Right hindlimb (tissue), 1 donor: ENCODE data around the gene ADARB1.
"Not testable (repeated sequence)": the region's sequence is repeated elsewhere in the genome, so short reads cannot be mapped to it uniquely, and the experiment has no call there.

ENCODE experiments used
- DNase-seq: peaks from one replicate; pipeline ENCODE4 v3.0.0-alpha.2; 2018

Gene ADARB1

GRCh38 chr21:45074048-45074817 is at the start of gene ADARB1:
Gene ADARB1 (plus strand): TSS chr21:45074580. CDS start chr21:45171657, 97,077 bp downstream.
- DNase-seq, result peak; percentile 79

- peak; percentile 21 for DNase-seq
Measured at GRCh38 chr21:45026066-45026745, 48.2 kb upstream of the ADARB1 start.

GRCh38 chr21:45026826-45027225 is 47.6 kb upstream of the ADARB1 start:
- DNase-seq, result no peak

DNA sequence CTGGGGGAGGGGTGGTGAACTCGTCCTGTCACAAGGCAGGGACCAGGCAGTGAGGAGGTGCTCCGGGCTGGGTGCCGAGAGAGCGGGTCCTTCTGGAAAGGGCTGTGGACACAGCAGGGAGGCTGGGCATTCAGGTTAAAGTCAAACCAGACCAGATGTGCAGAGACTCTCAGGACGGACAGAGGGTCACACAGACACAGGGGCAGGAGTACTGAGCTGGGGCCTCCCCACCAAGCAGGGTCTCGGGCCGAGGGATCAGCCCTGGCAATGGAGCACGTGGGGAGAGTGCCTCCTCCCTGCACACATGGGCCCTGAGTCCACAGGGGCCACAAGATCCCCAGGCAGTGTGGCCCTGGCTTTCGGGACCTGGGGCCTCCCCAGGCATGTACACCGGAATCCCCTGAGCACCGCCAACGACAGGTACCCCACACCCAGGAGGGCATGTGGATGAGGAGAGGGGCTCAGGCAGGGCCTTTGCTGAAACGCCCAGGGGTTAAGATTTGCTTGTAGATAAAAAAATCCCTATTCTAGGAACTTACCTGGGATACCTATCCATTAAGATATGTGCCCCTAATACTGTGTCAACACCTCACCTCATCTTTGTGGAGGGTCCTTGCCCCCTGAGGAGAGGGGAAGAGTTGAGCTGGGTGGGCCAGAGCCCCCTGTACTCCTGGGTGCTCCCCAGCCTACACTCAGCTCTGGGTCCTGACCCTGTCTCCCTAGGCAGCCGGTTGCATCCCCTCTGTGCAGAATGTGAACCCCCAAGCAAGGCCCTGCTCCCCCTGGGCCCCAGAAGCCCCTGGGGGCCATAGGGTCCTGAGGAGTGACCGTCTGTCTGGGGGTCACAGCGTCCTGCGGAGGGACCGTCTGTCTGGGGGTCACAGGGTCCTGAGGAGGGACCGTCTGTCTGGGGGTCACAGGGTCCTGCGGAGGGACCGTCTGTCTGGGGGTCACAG is 46.9 kb upstream of the ADARB1 start:
- DNase-seq, result no peak

- DNase-seq, result not testable (repeated sequence)
Measured at GRCh38 chr21:45028645-45029044, 45.7 kb upstream of the ADARB1 start.

DNA sequence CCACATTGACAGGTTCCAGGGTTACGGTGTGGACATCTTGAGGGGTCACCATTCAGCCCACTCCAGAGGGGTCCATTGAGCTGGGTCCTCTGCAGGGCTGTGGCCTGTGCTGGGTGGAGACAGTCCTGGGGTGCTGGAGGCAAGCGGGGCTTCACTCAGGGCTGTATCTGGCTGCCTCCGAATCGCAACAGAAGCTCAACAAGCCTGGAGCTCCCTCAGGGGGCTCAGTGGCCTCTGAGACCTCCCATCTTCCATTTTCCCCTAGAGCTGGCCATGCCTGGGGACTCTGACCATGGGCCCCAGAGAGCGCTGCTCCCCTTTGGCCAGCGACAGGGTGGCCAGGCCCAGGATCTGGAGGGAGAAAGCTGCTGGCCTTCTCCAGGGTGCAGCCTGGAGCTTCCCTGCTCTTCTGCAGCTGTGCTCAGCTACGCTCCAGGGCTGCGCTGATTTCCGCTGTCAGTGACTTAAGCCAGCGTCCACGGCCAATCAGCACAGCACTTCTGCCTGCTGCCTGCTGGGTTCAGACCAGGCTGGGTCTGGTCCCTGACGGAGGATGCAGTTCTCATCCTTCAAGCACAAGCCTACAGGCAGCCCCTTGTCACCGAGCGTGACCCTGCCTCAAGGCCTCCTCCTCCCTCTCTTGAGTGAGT is 45.0 kb upstream of the ADARB1 start:
- peak; percentile 83 for DNase-seq

GRCh38 chr21:45029948-45030681 is 44.3 kb upstream of the ADARB1 start:
- no peak for DNase-seq

DNA sequence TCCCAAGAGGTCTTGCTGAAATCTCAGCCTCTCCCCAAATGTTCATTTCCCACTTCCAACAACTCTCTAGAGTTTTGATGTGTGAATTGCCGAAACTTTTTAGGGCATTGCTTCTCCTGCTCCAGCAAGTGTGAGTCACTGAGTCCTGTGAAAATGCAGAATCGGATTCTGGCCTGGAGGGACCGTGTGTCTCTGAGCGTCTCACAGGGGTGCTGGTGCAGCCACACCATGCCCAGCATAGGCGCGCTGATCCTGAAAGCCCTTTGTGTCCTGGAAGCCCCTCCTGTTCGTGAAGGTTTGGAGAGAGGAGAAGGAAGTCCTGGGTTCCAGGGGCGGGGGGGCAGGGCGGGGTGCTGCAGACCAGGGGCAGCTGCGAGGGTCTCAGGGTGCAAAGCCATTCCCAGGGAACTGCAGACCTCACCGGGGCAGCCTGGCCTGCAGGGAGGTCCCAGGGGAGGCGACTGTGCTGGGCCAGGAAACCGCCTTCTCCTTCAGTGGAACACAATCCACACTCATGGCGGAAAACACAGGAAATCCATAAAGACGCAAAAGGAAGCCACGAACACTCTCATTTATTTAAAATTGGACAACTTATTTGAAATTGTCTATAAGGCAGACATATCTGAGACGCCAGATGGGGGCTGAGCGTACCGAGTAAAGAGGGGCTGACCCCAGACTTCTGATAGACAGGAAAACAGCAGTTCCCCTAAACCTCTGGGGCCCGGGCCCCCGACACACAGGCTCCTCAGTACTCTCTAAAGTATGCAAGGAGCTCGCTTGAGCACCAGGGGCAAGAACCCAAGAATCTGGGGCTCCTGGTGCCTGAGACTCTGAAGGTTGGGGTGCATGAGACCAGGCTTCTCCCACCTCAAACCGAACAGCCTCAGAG is 43.5 kb upstream of the ADARB1 start:
- DNase-seq, result no peak

DNA sequence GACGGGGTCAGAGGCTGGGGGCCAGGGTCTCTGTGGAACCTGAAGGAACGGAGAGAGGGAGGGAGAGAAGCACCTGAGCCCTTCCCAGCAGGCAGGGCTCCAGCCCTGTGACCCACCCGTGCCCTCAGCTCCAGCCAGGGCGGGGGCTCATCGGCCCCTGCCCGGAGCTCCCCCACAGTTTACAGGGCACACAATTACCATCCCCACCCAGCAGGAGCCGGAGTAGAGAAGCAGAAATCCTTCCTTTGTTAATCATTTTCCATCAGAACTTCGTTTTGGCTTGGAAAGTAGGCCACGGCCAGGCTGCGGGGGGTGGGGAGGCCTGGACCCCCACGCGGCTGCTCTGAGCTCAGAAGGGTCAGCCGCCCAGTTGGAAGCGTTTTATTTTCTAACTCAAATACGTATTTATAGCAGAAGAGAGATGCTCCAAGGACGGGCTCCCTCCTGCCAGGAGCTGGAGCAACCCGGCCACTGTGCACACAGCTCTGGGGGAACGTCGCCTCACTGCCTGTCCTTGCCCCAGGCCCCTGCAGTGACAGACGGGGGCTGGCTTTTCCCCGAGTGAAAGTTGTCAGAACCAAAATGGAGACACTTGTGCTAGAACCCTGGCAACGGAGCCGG is 42.7 kb upstream of the ADARB1 start:
- DNase-seq, result no peak

- DNase-seq, result no peak
Measured at GRCh38 chr21:45032332-45032731, 42.0 kb upstream of the ADARB1 start.

- DNase-seq, result peak; percentile 61
Measured at GRCh38 chr21:45032977-45033710, 41.2 kb upstream of the ADARB1 start.

- DNase-seq, result peak; percentile 71
Measured at GRCh38 chr21:45033791-45034555, 40.4 kb upstream of the ADARB1 start.

DNA sequence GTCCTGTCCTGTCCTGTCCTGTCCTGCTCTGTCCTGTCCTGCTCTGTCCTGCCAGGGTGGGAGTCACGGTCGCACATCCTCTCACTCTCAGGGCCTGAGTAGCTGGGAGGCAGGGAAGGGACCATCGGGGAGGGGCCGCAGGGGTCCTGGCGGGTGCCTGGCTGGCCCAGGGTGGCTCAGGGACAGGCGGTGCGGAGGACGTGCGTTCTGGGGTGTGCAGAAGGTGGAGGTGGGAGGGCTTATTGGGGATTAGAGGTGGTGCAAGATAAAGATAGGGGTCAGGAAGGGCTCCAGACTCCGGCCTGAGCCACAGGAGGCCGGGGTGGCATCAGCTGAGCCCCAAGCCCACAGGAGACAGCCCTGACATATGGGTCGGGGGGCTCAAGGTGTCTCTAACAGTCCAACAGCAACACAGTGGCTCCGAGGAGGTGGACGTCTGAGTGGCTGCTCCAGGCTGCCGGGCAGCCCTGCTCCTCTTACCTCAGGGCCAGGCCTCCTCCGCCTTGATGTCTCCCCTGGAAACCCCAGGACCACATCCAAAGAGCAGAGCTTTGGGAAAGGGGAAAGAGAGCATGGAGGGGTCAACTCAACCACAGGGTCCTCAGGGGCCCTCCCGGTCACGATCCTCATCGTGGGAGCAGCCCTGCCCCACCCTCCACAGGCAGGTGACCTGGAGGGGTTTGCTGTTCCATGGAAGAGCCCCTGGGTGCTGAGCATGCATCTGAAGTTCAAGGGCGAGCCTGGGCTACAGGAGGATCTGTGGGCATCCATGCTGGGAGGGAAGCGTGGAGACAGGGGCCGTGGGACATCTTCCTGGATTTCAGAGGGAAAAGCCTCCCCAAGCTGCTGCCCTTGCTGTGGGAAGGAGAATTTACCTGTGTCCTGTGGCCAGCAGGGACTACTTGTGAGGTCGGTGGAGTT is 39.6 kb upstream of the ADARB1 start:
- DNase-seq, result no peak

DNA sequence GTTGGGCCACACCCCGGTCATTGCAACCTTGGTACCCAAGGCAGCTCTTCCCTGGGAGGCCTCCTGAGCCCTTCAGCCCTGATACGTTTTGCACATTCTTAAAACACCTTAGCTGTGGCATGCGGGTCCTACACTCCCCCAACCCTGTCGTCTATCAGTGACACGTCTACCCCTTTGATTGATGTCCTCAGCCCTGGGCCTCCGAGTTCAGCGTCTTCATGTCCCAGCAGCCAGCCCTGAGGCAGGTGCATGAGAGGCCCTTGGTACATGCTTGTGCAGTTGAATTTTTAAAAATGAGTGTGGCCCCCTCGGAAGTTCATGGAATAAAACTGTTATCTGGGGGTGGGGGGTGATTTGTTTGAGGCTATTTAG is 38.9 kb upstream of the ADARB1 start:
- no peak for DNase-seq

DNA sequence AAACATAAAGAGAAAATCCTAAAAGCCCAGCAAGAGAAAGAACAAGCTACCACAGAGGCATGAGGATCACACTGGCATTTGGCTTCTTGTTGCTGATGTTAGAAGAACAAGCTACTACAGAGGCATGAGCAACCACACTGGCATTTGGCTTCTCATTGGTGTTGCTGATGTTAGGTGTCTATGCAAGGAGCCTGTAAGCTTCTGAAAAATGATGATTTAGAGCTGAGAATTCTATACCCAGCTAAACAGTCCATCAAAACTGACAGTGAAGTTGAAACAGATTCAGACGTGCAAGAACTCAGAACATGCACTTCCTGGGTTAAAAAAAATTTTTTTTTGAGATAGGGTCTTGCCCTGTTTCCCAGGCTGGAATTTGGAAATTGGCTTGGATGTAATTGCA is 37.8 kb upstream of the ADARB1 start:
- DNase-seq, result no peak

GRCh38 chr21:45037986-45038385 is 36.4 kb upstream of the ADARB1 start:
- no peak for DNase-seq

DNA sequence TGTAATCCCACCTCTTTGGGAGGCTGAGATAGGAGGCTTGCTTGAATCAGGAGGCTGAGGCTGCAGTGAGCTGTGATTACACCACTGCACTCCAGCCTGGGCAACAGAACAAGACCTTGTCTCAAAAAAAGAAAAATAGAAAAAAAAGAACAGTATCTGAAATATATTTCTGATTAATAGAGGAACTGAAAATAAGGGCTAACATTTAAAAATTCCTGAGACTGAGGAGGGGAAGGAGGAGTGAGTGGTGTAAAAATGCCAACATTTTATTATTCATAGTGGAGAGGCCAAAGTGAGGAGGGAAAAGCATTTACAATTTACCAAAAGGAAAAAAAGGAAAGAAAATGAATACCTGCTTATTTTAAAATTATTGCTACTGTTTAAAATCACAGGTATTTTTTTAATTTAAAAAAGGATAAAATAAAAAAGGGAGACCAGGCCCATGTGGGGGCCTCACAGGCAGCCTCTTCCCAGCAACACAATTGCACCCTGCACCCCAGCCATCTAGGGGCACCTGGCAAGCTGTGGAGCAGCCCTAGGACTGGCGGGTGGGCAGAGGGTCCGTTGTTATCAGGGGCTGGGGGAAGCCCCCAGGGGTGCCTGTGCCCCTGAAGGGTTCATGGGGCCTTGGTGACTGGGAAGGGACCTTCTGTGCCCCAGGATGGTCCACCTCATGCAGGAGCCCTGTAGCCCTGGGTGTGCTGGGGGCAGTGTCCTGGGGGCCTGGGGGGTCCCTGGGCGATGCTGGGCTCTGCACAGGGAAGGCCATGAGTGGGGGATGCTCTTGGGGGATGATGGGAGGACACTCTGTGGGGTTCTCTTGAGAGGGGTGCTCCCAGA is 34.8 kb upstream of the ADARB1 start:
- no peak for DNase-seq
